SIG-M5 treated with dmso at 0.1 percent for 504 hours (cell line): ENCODE data around the gene KIF3A.

Source experiments
- DNase-seq: peaks from one replicate; lab custom pipeline; 2025; ENCODE audit not compliant: unreplicated experiment; lab: John Stamatoyannopoulos, UW

Gene KIF3A

GRCh38 chr5:132771503-132771998 is 34.2 kb upstream of the KIF3A start:
- DNase-seq, result no peak

DNA sequence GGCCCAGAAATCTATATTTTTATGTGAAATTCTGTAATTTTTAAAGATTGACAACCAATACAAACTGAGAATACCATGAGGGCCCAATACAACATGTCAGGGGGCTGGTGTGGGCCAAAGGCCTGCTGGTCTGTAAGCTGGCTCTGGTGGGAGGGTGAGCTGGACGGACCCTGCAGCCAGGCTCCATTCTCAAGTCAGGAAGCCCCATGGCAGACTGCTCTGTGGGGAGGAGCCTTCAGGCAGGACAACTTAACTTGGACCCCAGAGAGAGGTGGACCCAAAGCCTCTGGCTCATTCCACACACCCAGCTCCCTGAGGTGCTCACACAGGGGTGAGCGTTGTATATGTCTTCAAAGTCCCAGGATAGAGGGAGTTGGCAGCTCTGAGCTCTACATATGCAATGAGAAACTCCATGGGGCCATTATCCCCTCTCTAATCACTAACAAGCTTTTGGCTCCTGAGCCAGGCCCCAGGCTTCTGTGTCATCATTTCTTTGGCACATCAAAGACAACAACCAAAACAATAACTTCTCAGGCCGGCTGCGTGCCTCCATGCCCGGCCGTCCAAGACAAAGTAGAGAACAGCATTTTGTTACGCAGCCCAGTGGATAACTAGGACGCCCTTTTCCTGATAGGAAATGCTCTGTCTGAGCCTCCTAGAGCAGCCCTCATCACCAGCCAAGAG is 33.3 kb upstream of the KIF3A start:
- DNase-seq, result no peak

GRCh38 chr5:132768485-132768868 is 31.1 kb upstream of the KIF3A start:
- no peak for DNase-seq

DNA sequence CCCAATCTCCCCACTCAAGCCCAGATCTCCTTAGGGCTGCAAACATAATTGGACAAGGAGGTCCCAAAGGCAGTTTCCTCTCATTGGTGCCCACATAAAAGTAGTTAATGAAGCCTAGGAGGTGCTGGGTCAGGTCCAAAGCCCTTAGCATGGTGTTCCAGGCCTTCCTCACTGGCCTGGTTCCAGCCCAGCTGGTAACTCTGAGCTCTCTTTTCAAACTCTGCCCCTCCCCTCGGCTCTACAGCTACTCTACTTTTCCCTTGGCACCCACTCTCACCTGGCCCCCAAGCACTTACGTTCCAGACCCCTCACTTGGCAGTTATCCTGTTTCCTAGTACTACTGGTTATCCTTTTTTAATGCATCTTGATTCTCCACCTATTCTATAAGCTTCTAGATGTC is 29.8 kb upstream of the KIF3A start:
- no peak for DNase-seq

DNA sequence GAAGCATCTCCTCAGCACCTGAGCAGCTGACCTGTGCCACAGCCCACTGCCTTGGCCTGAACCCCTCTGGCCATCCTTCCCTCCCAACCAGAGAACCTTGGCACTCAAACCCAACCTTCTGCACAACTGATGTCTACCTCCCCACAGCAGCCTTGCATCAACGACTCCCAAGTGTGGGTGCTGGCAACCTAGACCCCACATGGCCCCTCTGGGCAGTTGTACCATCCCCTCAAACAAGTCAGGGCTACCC is 29.4 kb upstream of the KIF3A start:
- DNase-seq, result no peak

- DNase-seq, result no peak
Measured at GRCh38 chr5:132766020-132766805, 28.9 kb upstream of the KIF3A start.

DNA sequence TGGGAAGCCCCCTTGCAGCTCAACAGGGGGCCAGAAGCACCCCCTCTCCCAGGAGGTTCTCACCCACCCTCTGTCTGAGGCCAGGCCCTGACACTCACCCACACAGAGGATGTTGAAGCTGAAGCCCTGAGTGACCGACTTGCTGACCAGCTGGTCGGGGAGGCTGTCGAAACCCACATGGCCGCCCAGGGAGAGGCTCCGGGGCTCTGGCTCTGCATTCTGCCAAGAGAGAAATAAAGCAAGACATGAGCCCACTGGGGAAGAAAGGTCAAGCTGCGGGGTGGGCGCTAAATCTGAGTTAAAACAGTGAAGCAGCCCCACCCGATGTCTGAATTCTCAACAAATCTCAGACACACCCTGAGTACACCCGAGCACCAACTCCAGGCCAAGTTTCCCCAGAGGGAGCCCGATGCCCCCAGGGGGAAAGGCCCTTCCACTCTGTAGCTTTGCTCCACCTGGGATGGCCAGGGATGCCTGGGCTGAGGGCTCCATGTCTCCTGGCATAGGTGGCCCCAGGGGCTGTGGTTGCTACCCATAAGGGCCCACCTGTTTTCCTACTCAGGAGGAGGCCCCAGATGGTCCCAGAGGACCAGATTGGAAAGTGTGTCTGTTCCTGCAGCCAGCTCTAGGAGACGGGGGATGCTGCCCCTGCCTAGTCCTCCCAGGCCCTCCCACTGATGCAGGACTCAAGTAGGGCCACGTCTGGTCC is 28.1 kb upstream of the KIF3A start:
- DNase-seq, result no peak

DNA sequence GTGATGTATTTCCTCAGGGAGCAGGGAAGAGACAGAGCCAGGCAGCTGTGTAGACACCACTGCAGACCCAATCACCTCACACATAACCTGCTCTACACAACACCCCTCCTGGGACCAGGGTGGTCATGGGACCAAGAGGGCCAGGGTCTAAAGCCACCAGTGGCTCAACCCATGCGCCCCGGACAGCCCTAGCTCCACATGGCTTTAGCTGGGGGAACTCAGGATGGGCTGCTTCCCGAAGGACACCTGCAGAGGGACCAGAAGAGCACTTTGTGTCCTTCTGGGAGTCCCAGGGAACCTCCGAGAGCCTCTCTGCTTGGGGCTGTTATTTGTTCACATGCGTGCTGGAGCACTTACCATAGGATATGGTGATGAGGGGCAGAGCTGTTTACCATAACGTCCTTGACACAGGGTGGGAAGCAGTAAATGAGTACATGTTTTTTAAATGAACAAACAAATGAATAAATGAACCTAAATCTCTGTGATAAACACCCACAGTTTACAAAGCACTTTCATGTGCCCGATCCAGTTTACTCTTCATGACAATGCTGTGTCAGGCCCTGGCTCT is 27.4 kb upstream of the KIF3A start:
- no peak for DNase-seq

DNA sequence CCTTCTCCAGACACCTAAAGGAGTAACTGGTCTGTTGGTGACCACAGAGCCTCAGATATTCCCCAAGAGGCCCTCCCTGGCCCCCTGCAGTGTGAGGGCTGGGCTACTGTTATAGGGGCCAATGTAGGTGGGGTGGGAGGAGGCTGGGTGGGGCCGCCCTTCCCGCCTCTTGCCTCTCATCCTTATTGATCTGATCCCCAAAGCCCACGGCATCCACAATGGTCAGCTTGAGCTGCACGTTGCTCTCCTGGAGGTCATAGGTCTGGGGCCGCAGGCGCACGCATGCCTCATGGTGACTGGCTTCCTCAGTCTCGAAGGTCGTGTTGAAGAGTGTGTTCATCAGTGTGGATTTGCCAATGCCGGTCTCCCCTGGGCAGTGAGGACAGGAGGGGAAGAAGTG is 26.7 kb upstream of the KIF3A start:
- no peak for DNase-seq

DNA sequence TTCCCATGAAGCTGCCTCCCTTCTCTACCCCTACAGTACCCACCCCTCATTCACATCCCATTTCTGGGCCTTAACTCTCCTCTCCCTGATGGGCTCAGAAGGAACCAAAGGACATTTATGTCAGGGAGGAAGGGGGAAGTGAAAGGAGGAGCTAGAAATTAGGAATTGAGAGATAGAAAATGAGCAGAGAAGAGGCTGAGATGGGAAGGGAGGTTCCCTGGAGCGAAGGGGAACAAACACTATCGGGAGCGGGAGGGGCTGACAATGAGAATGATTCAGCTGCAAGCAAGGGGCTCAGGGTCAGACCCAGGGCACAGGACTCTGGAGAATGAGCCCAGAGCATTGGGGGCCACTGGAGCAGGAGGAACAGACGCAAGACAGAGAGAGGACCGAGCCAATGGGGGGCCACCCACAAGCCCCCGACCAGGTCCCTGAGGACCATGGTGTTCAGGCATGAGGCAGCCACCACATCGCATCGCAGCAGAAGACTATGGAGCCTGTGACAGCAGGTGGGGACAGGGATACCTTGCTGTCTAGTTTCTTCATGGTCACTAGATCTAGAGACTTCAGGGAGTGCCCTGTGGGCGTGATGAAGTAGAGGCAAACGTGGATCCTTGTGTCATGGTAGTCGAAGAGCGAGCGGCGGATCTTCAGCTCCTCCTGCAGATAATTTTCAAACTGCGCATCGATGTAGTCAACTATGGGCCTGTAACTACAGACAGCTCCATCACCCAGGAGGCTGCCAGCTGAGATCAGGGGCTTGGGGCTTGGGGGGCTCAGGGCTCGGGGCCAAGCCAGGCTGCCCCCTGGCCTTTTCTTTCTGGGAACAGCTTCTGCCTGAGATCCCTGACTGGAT is 26.1 kb upstream of the KIF3A start:
- DNase-seq, result peak; percentile 15

DNA sequence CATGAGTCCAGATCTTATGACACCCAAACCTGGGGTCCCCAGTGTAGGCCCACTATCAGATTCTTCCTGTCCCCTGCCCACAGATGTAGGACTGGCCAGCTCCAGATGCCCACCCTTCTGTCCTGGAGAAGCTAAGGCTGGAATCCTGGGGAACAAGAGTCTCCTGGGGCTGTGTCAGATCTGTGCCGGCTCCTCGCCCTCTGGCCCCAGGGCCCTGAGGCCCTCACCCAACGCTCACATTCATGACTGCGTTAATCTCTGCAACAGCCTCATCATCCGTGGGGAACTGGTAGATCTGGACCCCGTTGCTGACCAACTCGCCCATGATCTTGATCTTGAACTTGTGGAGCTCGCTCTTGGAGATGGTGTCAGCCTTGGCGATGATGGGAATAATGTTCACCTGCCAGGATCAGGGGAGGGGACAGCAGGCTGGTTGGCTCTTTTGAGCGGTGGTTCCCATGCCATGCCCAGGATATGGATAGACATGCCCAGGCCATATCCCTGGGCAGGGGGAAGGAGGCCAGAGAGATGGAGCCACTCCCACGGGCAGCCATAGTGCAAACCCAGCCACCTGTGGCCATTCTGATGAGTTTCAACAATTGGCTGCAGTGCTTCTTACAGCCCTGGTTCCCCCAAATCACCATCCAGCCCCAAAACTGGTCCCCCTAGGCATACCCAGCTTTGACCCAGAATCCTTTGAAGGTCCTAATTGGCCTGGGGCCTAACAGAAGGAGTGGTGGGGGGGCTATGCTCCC is 25.1 kb upstream of the KIF3A start:
- no peak for DNase-seq

- DNase-seq, result no peak
Measured at GRCh38 chr5:132761321-132762240, 24.2 kb upstream of the KIF3A start.

DNA sequence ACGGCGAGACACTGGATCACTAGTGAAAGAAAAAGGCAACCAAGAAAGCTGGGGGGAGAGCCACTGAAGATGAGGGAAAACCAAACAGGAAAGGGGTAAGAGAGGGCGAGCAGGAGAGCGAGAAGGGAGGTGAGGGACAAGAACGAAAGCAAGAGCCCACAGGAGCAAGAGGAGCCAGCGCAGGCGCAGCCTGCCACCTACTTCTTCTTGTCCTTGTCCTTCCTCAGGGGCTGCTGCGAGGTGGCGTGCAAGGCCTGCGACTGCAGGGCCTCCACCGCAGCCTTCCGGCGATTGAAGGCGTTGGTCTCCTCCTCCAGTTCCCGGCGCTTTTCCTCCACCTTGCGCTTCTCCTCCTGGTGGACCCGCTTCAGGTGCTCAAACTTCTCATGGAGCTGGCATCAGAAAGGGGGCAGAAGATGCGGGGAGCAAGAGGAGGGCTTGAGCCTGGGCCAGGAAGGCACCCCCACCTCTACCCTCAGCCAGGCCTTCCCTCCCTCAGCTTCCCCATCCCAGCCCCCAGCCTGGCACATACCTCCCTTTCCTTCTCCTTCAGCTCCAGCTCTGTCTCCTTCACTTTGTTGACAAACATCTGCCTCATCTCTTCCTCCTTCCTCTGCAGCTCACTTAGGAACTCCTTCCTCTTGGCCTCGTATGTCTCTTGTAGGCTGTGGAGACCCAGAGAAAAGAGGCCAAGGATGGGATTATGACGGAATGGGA is 23.4 kb upstream of the KIF3A start:
- no peak for DNase-seq

DNA sequence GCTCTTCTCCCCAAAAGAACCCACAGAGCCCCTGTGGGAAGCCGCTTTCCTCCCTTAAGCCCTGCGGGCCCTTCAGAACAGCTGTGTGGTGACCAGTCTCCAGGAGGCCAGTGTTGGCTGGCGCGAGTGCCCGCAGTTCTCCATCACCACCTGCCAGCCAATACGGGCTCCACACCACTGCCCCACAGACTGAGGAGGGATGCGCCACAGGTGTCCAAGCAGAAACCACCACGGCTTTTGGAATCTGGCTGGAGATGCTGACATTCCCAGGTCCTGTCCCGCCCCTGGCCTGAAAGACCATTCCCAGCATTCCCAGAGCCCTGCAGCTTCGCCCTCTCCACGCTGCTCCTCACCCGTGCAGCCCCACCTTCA is 22.7 kb upstream of the KIF3A start:
- no peak for DNase-seq

GRCh38 chr5:132759114-132760048 is 22.0 kb upstream of the KIF3A start:
- no peak for DNase-seq

DNA sequence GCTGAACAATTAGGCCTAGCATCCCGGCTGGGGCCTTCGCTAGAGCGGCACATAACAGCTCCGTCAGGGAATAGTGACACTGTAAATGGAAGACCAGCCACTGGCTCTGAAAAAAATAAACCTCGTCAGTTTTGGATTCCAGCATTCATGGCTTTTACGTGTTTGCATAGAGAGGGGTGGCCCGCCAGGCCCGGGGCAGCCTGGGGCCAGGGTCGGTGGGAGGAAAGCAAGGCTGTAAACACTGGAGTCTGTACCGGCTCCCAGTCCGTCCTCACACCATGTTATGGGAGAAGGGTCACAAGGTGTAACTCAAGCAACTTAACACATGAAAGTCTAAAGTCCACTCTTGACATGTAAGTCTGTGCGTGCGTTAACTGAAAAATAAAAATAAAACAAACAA is 21.1 kb upstream of the KIF3A start:
- no peak for DNase-seq

- no peak for DNase-seq
Measured at GRCh38 chr5:132756542-132756941, 19.2 kb upstream of the KIF3A start.

DNA sequence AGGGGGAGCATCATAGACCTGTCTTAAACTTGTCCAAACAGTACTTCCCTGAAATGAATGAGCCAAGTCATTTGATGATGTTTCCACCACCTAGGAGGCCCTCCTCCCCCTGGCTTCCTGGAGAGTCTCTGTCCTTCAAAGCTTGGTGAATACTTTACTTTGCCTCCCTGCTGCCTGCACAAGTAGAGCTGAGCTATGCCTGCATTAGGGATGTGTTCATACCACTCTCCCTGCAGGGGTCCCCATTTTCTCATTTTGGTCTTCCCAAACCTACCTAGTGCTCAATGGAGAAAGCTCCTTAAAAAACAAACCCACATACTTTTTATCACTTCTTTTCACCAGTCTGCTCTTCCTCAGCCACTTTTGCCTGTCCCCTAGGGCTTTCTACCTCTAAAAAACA is 17.6 kb upstream of the KIF3A start:
- DNase-seq, result peak; percentile 24
